Measurements from ENCODE around the gene INTS11. TPM values are rescaled to one million over a fixed set of nuclear protein-coding genes. Genes with fewer than 3 reads are reported as not detected.

Gene INTS11
- polyA plus RNA-seq, 3 donors, result 110 to 159 (median 153) TPM

- peak; percentile 74 for DNase-seq
Observed at GRCh38 chr1:1304331-1305299, 19.8 kb downstream of the INTS11 start.

- DNase-seq, result no peak
Observed at GRCh38 chr1:1303736-1304135, 20.7 kb downstream of the INTS11 start.

GRCh38 chr1:1302951-1303509, 21.4 kb downstream of the INTS11 start:
- DNase-seq, result no peak

GRCh38 chr1:1302006-1302430, 22.4 kb downstream of the INTS11 start:
- no peak for DNase-seq

GRCh38 chr1:1300352-1300739, 24.1 kb downstream of the INTS11 start:
- no peak for DNase-seq

- DNase-seq, result no peak
Observed at GRCh38 chr1:1299686-1300351, 24.6 kb downstream of the INTS11 start.

GRCh38 chr1:1298861-1299685, 25.4 kb downstream of the INTS11 start:
- peak; percentile 54 for DNase-seq

GRCh38 chr1:1297802-1298424, 26.5 kb downstream of the INTS11 start:
- DNase-seq, result no peak

GRCh38 chr1:1296070-1297061, 28.1 kb downstream of the INTS11 start:
- no peak for DNase-seq

GRCh38 chr1:1295154-1295923, 29.1 kb downstream of the INTS11 start:
- DNase-seq, result no peak

GRCh38 chr1:1294250-1294890, 30.1 kb downstream of the INTS11 start:
- no peak for DNase-seq

- no peak for DNase-seq
Observed at GRCh38 chr1:1293263-1294249, 30.9 kb downstream of the INTS11 start.

- DNase-seq, result no peak
Observed at GRCh38 chr1:1292851-1293250, 31.6 kb downstream of the INTS11 start.

GRCh38 chr1:1292442-1292779, 32.0 kb downstream of the INTS11 start:
- no peak for DNase-seq

- DNase-seq, result peak; percentile 77
Observed at GRCh38 chr1:1291548-1292441, 32.7 kb downstream of the INTS11 start.

GRCh38 chr1:1291023-1291528, 33.4 kb downstream of the INTS11 start:
- DNase-seq, result no peak

All from renal pelvis (tissue), 4 donors.